Mesenteric fat pad (tissue), 1 donor: ENCODE data around the gene MLNR. TPM values are rescaled to one million over a fixed set of nuclear protein-coding genes. Genes with fewer than 3 reads are reported as not detected.

ENCODE experiments used
- DNase-seq: peaks from one replicate; pipeline ENCODE4 v3.0.0-alpha.2; 2020; ENCODE audit warnings: low spot score
- long read RNA-seq: library from polyadenylated mRNA; unstranded; transcript quantifications from one replicate; pipeline ENCODE4 v2.0.0, GENCODE V29; 2020
- total RNA-seq: library from RNA; stranded (reverse); fragmentation: NEBNext Ultra II Directional; extraction: Animal tissue kit (Norgen Biotek cat#: 25700); gene quantifications from one replicate; pipeline ENCODE4 v1.2.1, GENCODE V29; 2021
- donor health status: DM: yes; HTN: yes; CAD: no.

MLNR gene, protein sequence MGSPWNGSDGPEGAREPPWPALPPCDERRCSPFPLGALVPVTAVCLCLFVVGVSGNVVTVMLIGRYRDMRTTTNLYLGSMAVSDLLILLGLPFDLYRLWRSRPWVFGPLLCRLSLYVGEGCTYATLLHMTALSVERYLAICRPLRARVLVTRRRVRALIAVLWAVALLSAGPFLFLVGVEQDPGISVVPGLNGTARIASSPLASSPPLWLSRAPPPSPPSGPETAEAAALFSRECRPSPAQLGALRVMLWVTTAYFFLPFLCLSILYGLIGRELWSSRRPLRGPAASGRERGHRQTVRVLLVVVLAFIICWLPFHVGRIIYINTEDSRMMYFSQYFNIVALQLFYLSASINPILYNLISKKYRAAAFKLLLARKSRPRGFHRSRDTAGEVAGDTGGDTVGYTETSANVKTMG
- total RNA-seq = not detected
- long read RNA-seq = 0 reads

GRCh38 chr13:49220036-49220855 lies at the start of gene MLNR:
Gene MLNR (plus strand): TSS chr13:49220338. CDS start chr13:49220338, 0 bp downstream.
- no peak for DNase-seq

DNA sequence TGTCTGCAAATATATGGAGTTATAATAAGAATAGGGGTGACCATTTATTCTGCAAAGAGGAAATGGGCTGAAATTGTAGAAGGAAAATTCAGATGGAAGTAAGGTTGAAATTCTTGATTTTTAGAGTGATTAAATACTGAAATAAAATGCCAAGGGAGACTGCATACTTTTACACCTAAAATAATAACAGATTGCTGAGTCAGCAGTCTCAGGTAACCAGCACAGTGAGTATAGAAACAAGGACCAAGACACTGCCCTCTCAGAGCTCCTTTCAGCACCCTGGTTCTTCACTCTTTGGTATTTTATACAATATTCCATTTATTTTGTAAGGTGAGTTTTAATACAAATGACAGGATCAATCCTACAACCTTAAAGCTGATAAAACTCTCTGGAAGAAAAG lies 48.8 kb upstream of the MLNR start:
- DNase-seq = no peak

- no peak for DNase-seq
Observed at GRCh38 chr13:49183672-49184325, 36.3 kb upstream of the MLNR start.

- no peak for DNase-seq
Observed at GRCh38 chr13:49184621-49185020, 35.5 kb upstream of the MLNR start.

DNA sequence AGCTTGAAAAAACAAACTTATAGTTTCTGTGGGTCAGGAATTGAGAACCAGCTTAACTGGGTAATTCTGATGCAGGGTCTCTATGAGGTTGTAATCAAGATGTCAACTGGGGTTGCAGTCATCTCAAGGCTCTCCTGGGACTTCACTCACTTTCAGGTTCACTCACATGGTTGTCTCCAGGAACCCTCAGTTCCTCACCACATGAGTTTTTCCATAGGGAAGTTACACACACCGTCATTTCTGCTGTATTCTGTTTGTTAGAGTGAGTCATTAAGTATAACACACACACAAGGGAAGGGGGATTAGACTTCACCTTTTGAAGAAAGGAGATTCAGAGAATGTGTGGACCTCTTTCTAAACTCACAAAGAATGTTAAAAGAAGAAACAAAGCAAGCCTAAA lies 34.9 kb upstream of the MLNR start:
- no peak for DNase-seq

DNA sequence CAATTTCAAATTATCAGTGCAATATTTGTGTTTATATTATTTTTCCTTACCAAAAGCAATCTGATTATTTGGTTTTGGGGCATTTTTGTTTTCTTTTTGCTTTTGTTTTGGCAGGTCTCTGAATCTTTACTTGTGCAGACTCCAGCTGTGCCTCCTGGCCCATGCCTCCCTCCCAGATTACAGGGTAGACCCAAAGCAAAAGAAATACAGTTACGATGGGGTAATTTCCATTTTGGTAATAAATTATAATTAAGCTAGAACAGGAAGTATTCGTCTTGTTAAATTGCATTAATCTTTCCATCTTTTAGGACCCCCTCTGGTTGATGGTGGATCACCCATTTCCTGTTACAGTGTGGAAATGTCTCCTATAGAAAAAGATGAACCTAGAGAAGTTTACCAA lies 29.2 kb upstream of the MLNR start:
- DNase-seq = no peak

DNA sequence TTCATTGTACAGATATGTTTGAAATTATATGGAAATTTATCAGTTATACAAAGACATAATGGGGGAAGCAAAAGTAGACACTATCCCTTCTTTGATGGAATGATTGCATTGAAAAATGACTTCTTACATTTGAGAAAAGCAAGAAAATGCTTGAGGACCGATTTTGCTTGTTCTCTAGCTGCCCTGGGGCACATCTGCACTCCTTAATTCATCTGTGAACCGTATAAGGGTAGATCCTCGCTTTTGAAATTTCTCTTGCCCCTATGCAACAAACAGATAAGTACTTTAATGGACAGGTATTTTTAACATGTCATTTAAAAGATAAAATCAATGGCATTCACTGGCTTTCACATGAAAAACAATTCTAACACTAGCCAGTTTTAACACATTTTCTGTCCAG lies 13.5 kb upstream of the MLNR start:
- DNase-seq = no peak

DNA sequence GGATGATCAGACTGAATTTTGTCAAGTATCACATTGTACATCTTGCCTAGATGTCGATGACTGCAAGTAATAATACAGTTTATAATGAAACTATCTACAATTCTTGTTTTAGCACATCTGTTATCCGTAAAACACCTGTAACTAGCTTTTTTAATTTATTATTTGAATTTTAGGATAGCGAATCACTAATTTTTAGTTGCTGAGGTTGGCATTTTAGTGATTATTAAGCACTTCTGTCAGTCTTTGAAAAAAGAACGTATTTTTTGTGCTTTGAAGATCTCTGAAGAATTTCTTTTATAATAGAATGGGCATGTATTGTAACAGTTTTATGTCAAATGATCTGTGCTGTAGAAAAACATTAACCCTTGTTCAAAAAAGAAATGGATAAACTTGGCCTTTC lies 11.5 kb upstream of the MLNR start:
- DNase-seq = no peak

DNA sequence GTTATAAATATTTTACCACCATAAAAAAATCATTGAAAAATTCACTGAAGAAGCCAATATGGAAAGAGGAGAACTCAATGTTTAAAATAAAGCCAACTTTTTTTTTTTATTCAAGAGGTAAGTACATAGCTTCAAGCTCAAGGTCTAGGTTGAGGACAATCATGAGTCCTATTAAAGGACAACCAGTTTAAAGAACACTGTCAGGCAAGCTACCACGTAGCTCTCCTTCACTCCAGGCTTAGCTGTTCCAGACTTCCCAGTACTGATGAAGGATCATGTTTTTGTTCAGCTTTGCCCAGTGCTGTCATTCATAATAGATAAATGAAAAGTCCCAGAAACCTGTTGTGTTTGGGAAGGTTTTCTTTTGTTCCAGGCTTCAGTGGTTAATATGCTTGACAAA lies 10.0 kb upstream of the MLNR start:
- no peak for DNase-seq

DNA sequence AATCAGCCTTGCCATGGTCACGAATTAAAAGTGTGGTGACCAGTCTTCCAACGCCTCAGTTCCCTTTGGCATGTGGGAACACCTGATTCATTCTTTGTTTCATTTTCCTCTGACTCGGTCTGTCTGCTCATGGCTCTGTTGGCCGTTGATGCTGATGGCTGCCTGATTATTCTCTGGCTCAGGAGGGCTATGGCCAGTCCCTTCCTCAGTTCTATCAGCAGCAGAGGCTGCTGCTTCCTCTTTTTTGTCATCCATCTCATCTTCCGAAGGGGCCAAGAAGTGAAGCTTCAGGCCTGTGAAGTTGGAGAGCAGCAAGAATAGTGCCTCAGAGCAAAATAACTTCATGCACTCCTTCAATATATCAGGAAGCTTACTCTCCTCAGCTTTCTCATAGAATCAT lies 9.5 kb upstream of the MLNR start:
- DNase-seq = no peak

DNA sequence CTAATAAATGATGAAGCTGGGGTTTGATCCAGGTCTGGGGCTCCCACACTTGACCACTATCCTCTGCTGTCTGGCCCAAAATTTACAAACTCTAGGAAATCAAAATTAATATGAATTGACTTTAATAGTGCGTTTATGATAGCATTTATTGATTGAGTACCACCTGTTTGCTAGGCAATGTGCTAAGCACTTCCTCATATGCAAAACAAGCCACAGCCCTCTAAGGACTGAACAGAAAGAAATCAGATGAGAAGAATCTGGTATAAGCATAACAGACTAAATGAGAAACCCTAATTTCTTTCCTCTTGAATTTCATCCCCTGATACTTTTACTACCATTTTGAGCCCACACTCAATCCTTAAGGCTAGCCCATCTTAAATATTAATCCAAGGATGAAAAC lies 6.6 kb upstream of the MLNR start:
- DNase-seq = no peak

DNA sequence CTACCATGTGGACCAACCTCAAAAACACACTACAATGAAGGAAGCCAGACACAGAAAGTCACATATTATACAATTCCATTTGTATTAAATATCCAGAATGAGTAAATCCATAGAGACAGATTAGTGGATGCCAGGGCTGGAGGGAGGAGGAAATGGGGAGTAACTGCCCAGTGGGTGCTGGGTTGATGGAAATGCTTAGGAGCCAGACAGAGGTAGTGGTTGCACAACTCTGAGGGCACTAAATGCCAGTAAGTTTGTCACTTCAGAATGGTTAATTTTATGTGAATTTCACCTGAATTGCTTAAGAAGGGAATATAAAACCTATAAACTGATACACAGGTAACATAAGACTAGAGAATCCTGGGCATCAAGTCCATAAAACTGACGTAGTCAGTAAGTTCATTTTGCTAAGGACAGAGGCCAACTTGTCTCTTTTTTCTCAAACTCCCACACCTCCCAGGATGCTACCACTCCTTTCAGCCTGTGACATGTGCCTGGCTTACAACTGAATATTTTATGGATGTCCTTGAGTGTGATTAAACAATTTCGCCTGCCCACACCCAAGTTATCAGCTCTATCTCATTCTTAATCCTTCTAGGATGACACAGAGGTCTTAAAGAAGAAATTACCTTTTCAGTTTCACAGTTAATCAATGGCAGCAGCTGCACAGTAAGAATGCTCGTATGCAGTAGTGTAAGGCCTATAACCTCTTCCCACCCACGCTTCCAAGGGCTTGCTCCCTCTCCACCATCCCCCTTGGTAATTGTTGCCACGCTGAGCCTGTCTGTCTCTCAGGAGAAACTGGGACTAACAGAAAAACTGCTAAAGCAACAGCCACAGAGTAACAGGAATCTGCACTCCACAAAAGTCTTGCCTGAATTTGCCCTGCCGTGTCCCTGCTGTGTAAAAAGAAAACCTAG lies 5.9 kb upstream of the MLNR start:
- no peak for DNase-seq

GRCh38 chr13:49214917-49215376 lies 5.2 kb upstream of the MLNR start:
- DNase-seq = no peak

DNA sequence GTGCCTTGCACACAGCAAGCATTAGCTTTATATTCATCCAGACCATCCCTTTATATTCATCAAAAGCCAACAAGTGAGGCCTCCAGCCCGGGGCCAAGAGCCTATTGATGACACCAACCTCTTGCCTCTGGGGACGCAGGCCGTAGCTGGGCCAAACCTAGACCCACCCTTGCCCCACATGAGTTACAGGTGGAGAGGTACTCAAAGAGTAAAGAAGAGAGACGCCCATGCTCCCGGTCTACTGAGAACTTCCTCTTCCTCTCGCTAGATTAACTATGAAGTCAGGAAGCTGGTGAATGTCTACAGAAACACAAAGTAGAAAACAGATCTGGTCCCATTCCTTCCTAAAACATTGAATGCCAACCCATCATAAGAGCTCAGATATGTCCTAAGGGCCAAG lies 3.8 kb upstream of the MLNR start:
- no peak for DNase-seq

- DNase-seq = no peak
Observed at GRCh38 chr13:49217962-49218492, 2.1 kb upstream of the MLNR start.

DNA sequence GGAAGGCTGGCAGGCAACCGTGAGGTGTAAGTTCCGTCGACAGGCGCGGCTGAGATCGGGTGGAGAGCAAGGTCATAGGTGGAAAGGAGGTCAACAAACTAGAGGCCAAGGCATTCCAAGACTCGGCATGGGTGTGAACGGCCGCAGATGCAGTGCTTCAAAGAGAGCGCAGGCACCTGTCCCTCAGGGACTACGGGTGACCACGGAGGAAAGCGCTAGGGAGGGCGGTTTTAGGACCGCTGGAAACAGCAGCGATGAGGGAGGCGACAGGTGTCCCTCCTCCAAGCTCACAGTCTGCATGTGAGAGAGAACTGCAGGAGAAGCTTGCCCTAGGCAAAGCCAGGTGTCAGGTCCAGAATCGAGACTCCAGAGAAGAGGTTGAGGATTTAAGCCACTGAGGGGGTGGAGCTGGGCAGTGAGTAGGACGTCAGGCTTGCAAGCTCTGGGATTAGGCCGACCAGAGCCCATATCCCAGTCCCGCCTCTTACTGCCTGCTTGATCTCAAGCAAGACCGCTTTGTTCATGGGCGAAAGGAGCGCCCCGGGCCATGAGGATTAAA lies 1.6 kb upstream of the MLNR start:
- no peak for DNase-seq

GRCh38 chr13:49219647-49220035 lies 497 bp upstream of the MLNR start:
- DNase-seq = no peak

- DNase-seq = no peak
Observed at GRCh38 chr13:49220856-49221589, 885 bp downstream of the MLNR start.

GRCh38 chr13:49221590-49221965 lies 1.4 kb downstream of the MLNR start:
- DNase-seq = no peak
